ENCODE results near the gene KCMF1. TPM values are rescaled to one million over a fixed set of nuclear protein-coding genes. Genes with fewer than 3 reads are reported as not detected.

Gene KCMF1
- total RNA-seq, 1 donor from 2014 or later: 55.2 TPM

- DNase-seq (ENCODE audit: low spot score): no peak
Observed at GRCh38 chr2:84980263-84980983, 9.5 kb downstream of the KCMF1 start.

- no peak for DNase-seq (ENCODE audit: low spot score)
Observed at GRCh38 chr2:84986018-84986417, 15.1 kb downstream of the KCMF1 start.

GRCh38 chr2:84989422-84989821, 18.5 kb downstream of the KCMF1 start:
- DNase-seq (ENCODE audit: low spot score): no peak

- DNase-seq (ENCODE audit: low spot score): no peak
Observed at GRCh38 chr2:84989927-84990326, 19.0 kb downstream of the KCMF1 start.

GRCh38 chr2:84991404-84992160, 20.6 kb downstream of the KCMF1 start:
- no peak for DNase-seq (ENCODE audit: low spot score)

- no peak for DNase-seq (ENCODE audit: low spot score)
Observed at GRCh38 chr2:84995826-84996225, 24.9 kb downstream of the KCMF1 start.

GRCh38 chr2:84996909-84997308, 25.9 kb downstream of the KCMF1 start:
- no peak for DNase-seq (ENCODE audit: low spot score)

GRCh38 chr2:84999553-84999955, 28.6 kb downstream of the KCMF1 start:
- DNase-seq (ENCODE audit: low spot score): no peak

GRCh38 chr2:85001595-85001994, 30.6 kb downstream of the KCMF1 start:
- no peak for DNase-seq (ENCODE audit: low spot score)

- no peak for DNase-seq (ENCODE audit: low spot score)
Observed at GRCh38 chr2:85002534-85002933, 31.6 kb downstream of the KCMF1 start.

GRCh38 chr2:85008252-85008651, 37.3 kb downstream of the KCMF1 start:
- no peak for DNase-seq (ENCODE audit: low spot score)

- no peak for DNase-seq (ENCODE audit: low spot score)
Observed at GRCh38 chr2:85009019-85009618, 38.2 kb downstream of the KCMF1 start.

- no peak for DNase-seq (ENCODE audit: low spot score)
Observed at GRCh38 chr2:85010404-85010803, 39.4 kb downstream of the KCMF1 start.

- no peak for DNase-seq (ENCODE audit: low spot score)
Observed at GRCh38 chr2:85011098-85011497, 40.1 kb downstream of the KCMF1 start.

GRCh38 chr2:85011747-85012146, 40.8 kb downstream of the KCMF1 start:
- DNase-seq (ENCODE audit: low spot score): no peak

GRCh38 chr2:85012431-85012830, 41.5 kb downstream of the KCMF1 start:
- DNase-seq (ENCODE audit: low spot score): no peak

- no peak for DNase-seq (ENCODE audit: low spot score)
Observed at GRCh38 chr2:85012855-85013254, 41.9 kb downstream of the KCMF1 start.

- no peak for DNase-seq (ENCODE audit: low spot score)
Observed at GRCh38 chr2:85015653-85016360, 44.8 kb downstream of the KCMF1 start.

- no peak for DNase-seq (ENCODE audit: low spot score)
Observed at GRCh38 chr2:85016446-85016845, 45.5 kb downstream of the KCMF1 start.

- DNase-seq (ENCODE audit: low spot score): no peak
Observed at GRCh38 chr2:85017411-85018048, 46.6 kb downstream of the KCMF1 start.

- no peak for DNase-seq (ENCODE audit: low spot score)
Observed at GRCh38 chr2:85018049-85018447, 47.1 kb downstream of the KCMF1 start.

GRCh38 chr2:85019121-85019520, 48.2 kb downstream of the KCMF1 start:
- no peak for DNase-seq (ENCODE audit: low spot score)

All from ureter (tissue), 1 donor.